DND-41 (cell line): Measurements from ENCODE around the gene SRRM2.

Experiments used
- ATAC-seq: fragments of 200-7000 bp; cut with Tn5 transposase; 3 replicates; pipeline ENCODE4 v1.9.1; 2021; ENCODE audit warnings: low read depth; ENCODE audit not compliant: insufficient read depth
- DNase-seq: peaks from one replicate; pipeline ENCODE4 v3.0.0-alpha.2; 2020
- H2AFZ ChIP-seq: 2 replicates; pipeline ENCODE4 v1.6.0; 2012; ENCODE audit warnings: low read depth, low read length
- H3K27ac ChIP-seq: 2 replicates; pipeline ENCODE4 v1.5.1; 2012; ENCODE audit warnings: low read length, inconsistent platforms
- H3K27me3 ChIP-seq: fragments of 200-600 bp; sonication (generic); 2 replicates; pipeline ENCODE4 v1.6.0; 2012; ENCODE audit warnings: low read length, mild to moderate bottlenecking, inconsistent platforms; ENCODE audit not compliant: insufficient read depth, poor library complexity
- H3K36me3 ChIP-seq: 2 replicates; pipeline ENCODE4 v1.5.1; 2012; ENCODE audit warnings: low read length, inconsistent platforms; ENCODE audit not compliant: insufficient read depth
- H3K4me1 ChIP-seq: 2 replicates; pipeline ENCODE4 v1.5.1; 2012; ENCODE audit warnings: mild to moderate bottlenecking, low read length; ENCODE audit not compliant: insufficient read depth
- H3K4me2 ChIP-seq: 2 replicates; pipeline ENCODE4 v1.6.0; 2012; ENCODE audit warnings: mild to moderate bottlenecking, moderate library complexity, low read length, inconsistent platforms; ENCODE audit not compliant: insufficient read depth
- H3K4me3 ChIP-seq, 2 experiments: fragments of 200-600 bp in 1 of 2; shearing (Covaris generic) in 1 of 2; 2 replicates each; pipeline ENCODE4 v1.5.1; 2012 to 2016; ENCODE audit warnings: inconsistent platforms in 2 of 2, low read length in 2 of 2, mild to moderate bottlenecking in 2 of 2, low read depth in 1 of 2, moderate library complexity in 1 of 2
- H3K79me2 ChIP-seq: 2 replicates; pipeline ENCODE4 v1.6.0; 2012; ENCODE audit warnings: low read length, inconsistent platforms; ENCODE audit not compliant: insufficient read depth
- H3K9ac ChIP-seq: 2 replicates; pipeline ENCODE4 v1.6.0; 2012; ENCODE audit warnings: low read depth, mild to moderate bottlenecking, inconsistent platforms, low read length, moderate library complexity
- H3K9me3 ChIP-seq: 2 replicates; pipeline ENCODE4 v1.5.1; 2012; ENCODE audit warnings: low read length, moderate library complexity, mild to moderate bottlenecking, inconsistent platforms; ENCODE audit not compliant: insufficient read depth, severe bottlenecking
- H4K20me1 ChIP-seq: 2 replicates; pipeline ENCODE4 v1.6.0; 2012; ENCODE audit warnings: low read length; ENCODE audit not compliant: insufficient read depth
- CTCF ChIP-seq: IDR thresholded peaks from 2 replicates; pipeline ENCODE4 v1.5.1; 2012; ENCODE audit warnings: borderline replicate concordance, low read length, moderate library complexity, mild to moderate bottlenecking; ENCODE audit not compliant: poor library complexity, severe bottlenecking; ENCODE audit errors: extremely low read depth
- EZH2 ChIP-seq: IDR thresholded peaks from 3 replicates; pipeline ENCODE4 v1.6.1; 2012; ENCODE audit warnings: borderline replicate concordance, low read depth, mild to moderate bottlenecking, moderate library complexity, low read length, inconsistent platforms; ENCODE audit not compliant: severe bottlenecking

Gene SRRM2

GRCh38 chr16:2704983-2705275, 47.5 kb upstream of the SRRM2 start:
- TF ChIP-seq CTCF: no peak
- no peak for TF ChIP-seq EZH2
- peaks cover 80% of the 10 kb centered on the region for H3K36me3 ChIP-seq

GRCh38 chr16:2705351-2705750, 47.1 kb upstream of the SRRM2 start:
- Histone ChIP-seq H4K20me1 (peaks cover 28% of the 10 kb centered on the region), H3K27ac (no peak overlapping the region), H3K4me2 (no peak overlapping the region), H3K79me2 (no peaks in the 10 kb centered on the region), H3K4me1 (no peaks in the 10 kb centered on the region), H3K9ac (no peak overlapping the region), H3K36me3 (peaks cover 75% of the 10 kb centered on the region), H2AFZ (no peak overlapping the region), H3K9me3 (no peaks in the 10 kb centered on the region), H3K27me3 (no peaks in the 10 kb centered on the region), H3K4me3 (no peak overlapping the region)
- ATAC-seq (no peak), DNase-seq (no peak)
- TF ChIP-seq CTCF: no peak

More at GRCh38 chr16:2704983-2705275, 47.5 kb upstream of the SRRM2 start:
- no peak overlapping the region for H2AFZ ChIP-seq
- no peak overlapping the region for H3K4me2 ChIP-seq
- no peak overlapping the region for H3K27ac ChIP-seq
- no peak for DNase-seq
- no peak overlapping the region for H3K4me3 ChIP-seq
- no peaks in the 10 kb centered on the region for H3K79me2 ChIP-seq
- no peak for ATAC-seq
- H3K9me3 ChIP-seq: no peaks in the 10 kb centered on the region
- no peak overlapping the region for H3K9ac ChIP-seq
- H3K4me1 ChIP-seq: no peaks in the 10 kb centered on the region
- H3K27me3 ChIP-seq: no peaks in the 10 kb centered on the region
- peaks cover 27% of the 10 kb centered on the region for H4K20me1 ChIP-seq

GRCh38 chr16:2706085-2706484, 46.4 kb upstream of the SRRM2 start:
- TF ChIP-seq EZH2 (no peak), CTCF (no peak)
- Histone ChIP-seq H3K9me3 (no peaks in the 10 kb centered on the region), H4K20me1 (peaks cover 29% of the 10 kb centered on the region), H3K4me1 (no peaks in the 10 kb centered on the region), H3K4me3 (no peak overlapping the region), H3K9ac (no peak overlapping the region), H3K36me3 (peaks cover 68% of the 10 kb centered on the region), H3K79me2 (no peaks in the 10 kb centered on the region), H3K27ac (no peak overlapping the region), H2AFZ (no peak overlapping the region), H3K27me3 (no peaks in the 10 kb centered on the region), H3K4me2 (no peak overlapping the region)
- DNase-seq (no peak), ATAC-seq (no peak)

- H3K4me1 ChIP-seq: no peaks in the 10 kb centered on the region
- H3K4me2 ChIP-seq: no peak overlapping the region
- H3K27me3 ChIP-seq: no peaks in the 10 kb centered on the region
- no peak overlapping the region for H3K27ac ChIP-seq
- no peak overlapping the region for H3K9ac ChIP-seq
- H2AFZ ChIP-seq: no peak overlapping the region
- peaks cover 29% of the 10 kb centered on the region for H4K20me1 ChIP-seq
- no peaks in the 10 kb centered on the region for H3K9me3 ChIP-seq
- H3K4me3 ChIP-seq: no peak overlapping the region
- no peaks in the 10 kb centered on the region for H3K79me2 ChIP-seq
- peaks cover 61% of the 10 kb centered on the region for H3K36me3 ChIP-seq
- no peak for ATAC-seq
- TF ChIP-seq CTCF (no peak), EZH2 (no peak)
- DNase-seq: no peak
Observed at GRCh38 chr16:2706611-2707311, 45.7 kb upstream of the SRRM2 start.
